Dendritic cell treated with granulocyte-macrophage colony-stimulating factor and Interleukin-4, amounts not matched to agents 40 ng/mL and 50 ng/mL, for 4 days (primary cell): ENCODE results near the gene TNNC1.

Source experiments
- H3K27ac Mint-ChIP-seq: one replicate; pipeline ENCODE4 v1.8.0; 2022; ENCODE audit warnings: mild to moderate bottlenecking, mixed read lengths
- H3K27me3 Mint-ChIP-seq: one replicate; pipeline ENCODE4 v1.8.0; 2022; ENCODE audit warnings: mild to moderate bottlenecking, mixed read lengths
- H3K36me3 Mint-ChIP-seq: one replicate; pipeline ENCODE4 v1.8.0; 2022; ENCODE audit warnings: low read depth, mixed read lengths
- H3K4me1 Mint-ChIP-seq: one replicate; pipeline ENCODE4 v1.8.0; 2022; ENCODE audit warnings: low read depth, mixed read lengths
- H3K4me3 Mint-ChIP-seq: one replicate; pipeline ENCODE4 v1.8.0; 2022; ENCODE audit warnings: mild to moderate bottlenecking, moderate library complexity, mixed read lengths
- H3K9me3 Mint-ChIP-seq: one replicate; pipeline ENCODE4 v1.8.0; 2022; ENCODE audit warnings: mixed read lengths
- intact Hi-C: fragments of 100-400 bp; cut with micrococcal nuclease; formaldehyde crosslinking; loops from one replicate; pipeline ENCODE4 v1.15.0; 2022

The TNNC1 gene

GRCh38 chr3:52403955-52404354 lies 49.9 kb downstream of the TNNC1 start:
- Mint-ChIP-seq H3K4me3 (no peak overlapping the region), H3K4me1 (peaks cover 46% of the 10 kb centered on the region), H3K36me3 (peaks cover 99% of the 10 kb centered on the region), H3K9me3 (no peaks in the 10 kb centered on the region), H3K27ac (no peak overlapping the region), H3K27me3 (no peaks in the 10 kb centered on the region)
- intact Hi-C loops: no loop called here

DNA sequence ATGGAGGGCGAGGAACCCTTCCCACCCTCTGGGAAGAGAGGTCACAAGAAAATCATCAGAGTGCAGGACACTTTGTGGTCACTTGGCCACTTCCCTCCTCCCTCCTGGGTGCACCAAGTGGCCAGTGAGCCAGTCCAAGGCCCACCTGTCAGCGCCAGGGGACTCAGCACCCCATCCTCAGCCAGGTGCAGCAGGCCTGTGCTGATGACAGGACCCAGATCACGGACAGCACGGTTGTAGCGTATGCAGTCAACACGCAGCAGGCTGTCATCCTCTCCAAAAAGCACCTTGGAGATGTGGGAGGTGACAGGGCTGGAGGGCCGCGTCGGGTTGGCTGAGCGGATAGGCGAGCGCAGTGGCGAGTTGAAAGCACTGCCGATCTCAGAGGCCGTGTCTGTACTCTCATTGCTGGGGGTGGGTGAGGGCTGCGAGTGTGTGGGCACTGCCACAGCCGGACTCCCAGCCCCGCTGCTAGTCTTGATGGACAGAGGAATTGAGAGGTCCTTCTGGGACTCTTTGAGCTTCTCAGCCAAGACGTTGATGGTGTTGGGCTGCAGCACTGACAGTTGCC lies 50.5 kb downstream of the TNNC1 start:
- no peaks in the 10 kb centered on the region for H3K27me3 Mint-ChIP-seq

GRCh38 chr3:52402706-52403270 lies 51.1 kb downstream of the TNNC1 start:
- H3K27me3 Mint-ChIP-seq: no peaks in the 10 kb centered on the region
- no peak overlapping the region for H3K27ac Mint-ChIP-seq
- no peak overlapping the region for H3K4me3 Mint-ChIP-seq
- H3K36me3 Mint-ChIP-seq: peaks cover 97% of the 10 kb centered on the region
- no peaks in the 10 kb centered on the region for H3K9me3 Mint-ChIP-seq
- intact Hi-C loops: no loop called here
- peaks cover 35% of the 10 kb centered on the region for H3K4me1 Mint-ChIP-seq

More for the DNA sequence above, 50.5 kb downstream of the TNNC1 start:
- Mint-ChIP-seq H3K9me3 (no peaks in the 10 kb centered on the region), H3K4me3 (no peak overlapping the region), H3K27ac (no peak overlapping the region), H3K4me1 (peaks cover 40% of the 10 kb centered on the region), H3K36me3 (peaks cover 100% of the 10 kb centered on the region)
- intact Hi-C loops: no loop called here

GRCh38 chr3:52402101-52402521 lies 51.7 kb downstream of the TNNC1 start:
- Mint-ChIP-seq H3K27ac (no peak overlapping the region), H3K9me3 (no peaks in the 10 kb centered on the region), H3K36me3 (peaks cover 96% of the 10 kb centered on the region), H3K4me3 (no peak overlapping the region), H3K27me3 (no peaks in the 10 kb centered on the region), H3K4me1 (peaks cover 28% of the 10 kb centered on the region)
- intact Hi-C loops: no loop called here

GRCh38 chr3:52401551-52401950 lies 52.3 kb downstream of the TNNC1 start:
- peaks cover 24% of the 10 kb centered on the region for H3K4me1 Mint-ChIP-seq
- no peaks in the 10 kb centered on the region for H3K9me3 Mint-ChIP-seq
- H3K27ac Mint-ChIP-seq: no peak overlapping the region
- intact Hi-C loops: no loop called here
- no peak overlapping the region for H3K4me3 Mint-ChIP-seq
- H3K27me3 Mint-ChIP-seq: no peaks in the 10 kb centered on the region
- H3K36me3 Mint-ChIP-seq: peaks cover 96% of the 10 kb centered on the region
